GM19240 (cell line): ENCODE data around the gene CACFD1.
A peak's percentile ranks its signal among the peaks of the same experiment; 100 is the strongest.
"Not testable (repeated sequence)": the region's sequence is repeated elsewhere in the genome, so short reads cannot be mapped to it uniquely, and the experiment has no call there.

Experiments used
- DNase-seq: peaks from one replicate; pipeline ENCODE4 v3.0.0; 2011; ENCODE audit warnings: low spot score; ENCODE audit not compliant: insufficient read length

The CACFD1 gene

GRCh38 chr9:133439337-133439736 is 20.4 kb upstream of the CACFD1 start:
- DNase-seq, result no peak

- DNase-seq, result peak; percentile 86
Observed at GRCh38 chr9:133440874-133441273, 18.9 kb upstream of the CACFD1 start.

GRCh38 chr9:133441571-133441970 is 18.2 kb upstream of the CACFD1 start:
- no peak for DNase-seq

- no peak for DNase-seq
Observed at GRCh38 chr9:133443248-133443647, 16.5 kb upstream of the CACFD1 start.

GRCh38 chr9:133443982-133444381 is 15.8 kb upstream of the CACFD1 start:
- no peak for DNase-seq

- DNase-seq, result no peak
Observed at GRCh38 chr9:133445293-133445969, 14.3 kb upstream of the CACFD1 start.

- no peak for DNase-seq
Observed at GRCh38 chr9:133448487-133448972, 11.2 kb upstream of the CACFD1 start.

- DNase-seq, result no peak
Observed at GRCh38 chr9:133449760-133450159, 10.0 kb upstream of the CACFD1 start.

GRCh38 chr9:133451865-133452264 is 7.9 kb upstream of the CACFD1 start:
- DNase-seq, result not testable (repeated sequence)

GRCh38 chr9:133452562-133452961 is 7.2 kb upstream of the CACFD1 start:
- no peak for DNase-seq

GRCh38 chr9:133453651-133454050 is 6.1 kb upstream of the CACFD1 start:
- DNase-seq, result no peak

GRCh38 chr9:133454325-133454724 is 5.5 kb upstream of the CACFD1 start:
- no peak for DNase-seq

- DNase-seq, result no peak
Observed at GRCh38 chr9:133454943-133455673, 4.7 kb upstream of the CACFD1 start.

GRCh38 chr9:133455936-133456335 is 3.8 kb upstream of the CACFD1 start:
- DNase-seq, result no peak

- no peak for DNase-seq
Observed at GRCh38 chr9:133456409-133456808, 3.4 kb upstream of the CACFD1 start.

- DNase-seq, result no peak
Observed at GRCh38 chr9:133457233-133457632, 2.5 kb upstream of the CACFD1 start.

- DNase-seq, result no peak
Observed at GRCh38 chr9:133457748-133458147, 2.0 kb upstream of the CACFD1 start.

GRCh38 chr9:133458643-133459312 is 1.0 kb upstream of the CACFD1 start:
- no peak for DNase-seq

- DNase-seq, result peak; percentile 53
Observed at GRCh38 chr9:133460405-133461175, 812 bp downstream of the CACFD1 start.

GRCh38 chr9:133461975-133462374 is 2.2 kb downstream of the CACFD1 start:
- DNase-seq, result no peak

- DNase-seq, result no peak
Observed at GRCh38 chr9:133463234-133463863, 3.6 kb downstream of the CACFD1 start.
